ENCODE data around the gene MFRP.

GRCh38 chr11:119290894-119291497 is 55.5 kb downstream of the MFRP start:
- TF ChIP-seq, protein P1, sequence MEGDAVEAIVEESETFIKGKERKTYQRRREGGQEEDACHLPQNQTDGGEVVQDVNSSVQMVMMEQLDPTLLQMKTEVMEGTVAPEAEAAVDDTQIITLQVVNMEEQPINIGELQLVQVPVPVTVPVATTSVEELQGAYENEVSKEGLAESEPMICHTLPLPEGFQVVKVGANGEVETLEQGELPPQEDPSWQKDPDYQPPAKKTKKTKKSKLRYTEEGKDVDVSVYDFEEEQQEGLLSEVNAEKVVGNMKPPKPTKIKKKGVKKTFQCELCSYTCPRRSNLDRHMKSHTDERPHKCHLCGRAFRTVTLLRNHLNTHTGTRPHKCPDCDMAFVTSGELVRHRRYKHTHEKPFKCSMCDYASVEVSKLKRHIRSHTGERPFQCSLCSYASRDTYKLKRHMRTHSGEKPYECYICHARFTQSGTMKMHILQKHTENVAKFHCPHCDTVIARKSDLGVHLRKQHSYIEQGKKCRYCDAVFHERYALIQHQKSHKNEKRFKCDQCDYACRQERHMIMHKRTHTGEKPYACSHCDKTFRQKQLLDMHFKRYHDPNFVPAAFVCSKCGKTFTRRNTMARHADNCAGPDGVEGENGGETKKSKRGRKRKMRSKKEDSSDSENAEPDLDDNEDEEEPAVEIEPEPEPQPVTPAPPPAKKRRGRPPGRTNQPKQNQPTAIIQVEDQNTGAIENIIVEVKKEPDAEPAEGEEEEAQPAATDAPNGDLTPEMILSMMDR (IDR thresholded peaks at IDR 0.05): no peak
- no peak for TF ChIP-seq ZFX (IDR thresholded peaks at IDR 0.05; ENCODE audit: borderline replicate concordance)

All from 22Rv1 (cell line).